NCI-H2227 treated with DMSO at 0.1 percent for 48 hours (cell line): ENCODE results near the gene EIF4G2.
A peak's percentile ranks its signal among the peaks of the same experiment; 100 is the strongest.

ENCODE experiments used
- DNase-seq: peaks from one replicate; lab custom pipeline; 2025; lab: John Stamatoyannopoulos, UW

The EIF4G2 gene

GRCh38 chr11:10808235-10808552, 532 bp downstream of the EIF4G2 start:
- no peak for DNase-seq

GRCh38 chr11:10807493-10808234, 1.1 kb downstream of the EIF4G2 start:
- DNase-seq: peak; percentile 37

GRCh38 chr11:10806206-10806605, 2.5 kb downstream of the EIF4G2 start:
- no peak for DNase-seq

- no peak for DNase-seq
These were observed 3.0 kb downstream of the EIF4G2 start for GRCh38 chr11:10805741-10806140.

GRCh38 chr11:10803676-10804075, 5.0 kb downstream of the EIF4G2 start:
- DNase-seq: no peak

GRCh38 chr11:10800292-10800691, 8.4 kb downstream of the EIF4G2 start:
- no peak for DNase-seq

- DNase-seq: no peak
These were observed 10.3 kb downstream of the EIF4G2 start for GRCh38 chr11:10798330-10798928.

GRCh38 chr11:10797531-10797930, 11.2 kb downstream of the EIF4G2 start:
- DNase-seq: no peak

GRCh38 chr11:10797001-10797400, 11.7 kb downstream of the EIF4G2 start:
- no peak for DNase-seq

- DNase-seq: no peak
These were observed 12.5 kb downstream of the EIF4G2 start for GRCh38 chr11:10796191-10796590.

- DNase-seq: no peak
These were observed 15.1 kb downstream of the EIF4G2 start for GRCh38 chr11:10793470-10794255.

GRCh38 chr11:10792385-10793068, 16.2 kb downstream of the EIF4G2 start:
- DNase-seq: peak; percentile 44

GRCh38 chr11:10786451-10786850, 22.3 kb downstream of the EIF4G2 start:
- DNase-seq: no peak

- no peak for DNase-seq
These were observed 23.6 kb downstream of the EIF4G2 start for GRCh38 chr11:10785146-10785474.

- DNase-seq: no peak
These were observed 24.2 kb downstream of the EIF4G2 start for GRCh38 chr11:10784232-10785145.

- DNase-seq: no peak
These were observed 28.7 kb downstream of the EIF4G2 start for GRCh38 chr11:10780040-10780439.

GRCh38 chr11:10779086-10779485, 29.6 kb downstream of the EIF4G2 start:
- no peak for DNase-seq

- no peak for DNase-seq
These were observed 30.3 kb downstream of the EIF4G2 start for GRCh38 chr11:10778217-10778970.

GRCh38 chr11:10777806-10778205, 30.9 kb downstream of the EIF4G2 start:
- no peak for DNase-seq

GRCh38 chr11:10777393-10777793, 31.3 kb downstream of the EIF4G2 start:
- no peak for DNase-seq

GRCh38 chr11:10774811-10775210, 33.9 kb downstream of the EIF4G2 start:
- DNase-seq: no peak
